Kidney tubule cell (primary cell): Measurements from ENCODE around the gene SLC22A15.
"Not testable (repeated sequence)": the region's sequence is repeated elsewhere in the genome, so short reads cannot be mapped to it uniquely, and the experiment has no call there.

Experiments
- DNase-seq: peaks from one replicate; pipeline ENCODE4 v3.0.0-alpha.2; 2018; ENCODE audit warnings: low spot score

SLC22A15 gene

GRCh38 chr1:115976062-115976920, at the start of gene SLC22A15:
SLC22A15 (plus strand) TSS chr1:115976513; CDS start chr1:115976628, 115 bp downstream.
- peak; percentile 69 for DNase-seq

GRCh38 chr1:115927971-115928370, 48.3 kb upstream of the SLC22A15 start:
- no peak for DNase-seq

GRCh38 chr1:115929881-115930280, 46.4 kb upstream of the SLC22A15 start:
- DNase-seq: peak; percentile 16

- no peak for DNase-seq
These were observed 42.7 kb upstream of the SLC22A15 start for GRCh38 chr1:115933625-115934024.

- no peak for DNase-seq
These were observed 36.9 kb upstream of the SLC22A15 start for GRCh38 chr1:115939455-115939854.

GRCh38 chr1:115946116-115946515, 30.2 kb upstream of the SLC22A15 start:
- DNase-seq: no peak

GRCh38 chr1:115949156-115949555, 27.2 kb upstream of the SLC22A15 start:
- peak; percentile 22 for DNase-seq

GRCh38 chr1:115951560-115951959, 24.8 kb upstream of the SLC22A15 start:
- DNase-seq: no peak

- DNase-seq: no peak
These were observed 23.8 kb upstream of the SLC22A15 start for GRCh38 chr1:115952547-115952946.

GRCh38 chr1:115953180-115953579, 23.1 kb upstream of the SLC22A15 start:
- no peak for DNase-seq

GRCh38 chr1:115954684-115955083, 21.6 kb upstream of the SLC22A15 start:
- no peak for DNase-seq

- DNase-seq: no peak
These were observed 21.1 kb upstream of the SLC22A15 start for GRCh38 chr1:115955228-115955627.

GRCh38 chr1:115958866-115959265, 17.4 kb upstream of the SLC22A15 start:
- no peak for DNase-seq

- DNase-seq: peak; percentile 7
These were observed 6.8 kb upstream of the SLC22A15 start for GRCh38 chr1:115969509-115969908.

GRCh38 chr1:115971778-115972177, 4.5 kb upstream of the SLC22A15 start:
- not testable (repeated sequence) for DNase-seq

GRCh38 chr1:115973154-115973553, 3.2 kb upstream of the SLC22A15 start:
- DNase-seq: no peak

GRCh38 chr1:115975569-115976061, 698 bp upstream of the SLC22A15 start:
- DNase-seq: no peak

- no peak for DNase-seq
These were observed 697 bp downstream of the SLC22A15 start for GRCh38 chr1:115976921-115977498.

GRCh38 chr1:115977499-115978258, 1.4 kb downstream of the SLC22A15 start:
- peak; percentile 92 for DNase-seq

- no peak for DNase-seq
These were observed 2.1 kb downstream of the SLC22A15 start for GRCh38 chr1:115978292-115978941.

GRCh38 chr1:115980156-115980555, 3.8 kb downstream of the SLC22A15 start:
- DNase-seq: no peak
